Measurements from ENCODE around the gene WDR33. TPM values are rescaled to one million over a fixed set of nuclear protein-coding genes. Genes with fewer than 3 reads are reported as not detected.

Gene WDR33
- total and polyA plus RNA-seq, 9 of the 15 experiments (the other 6 are each of a cell fraction or from before 2014, with no cell fraction given) = 24.2 to 57.4 (median 38.4) TPM

GRCh38 chr2:127701651-127702394 is 109.1 kb downstream of the WDR33 start (continued):
- 0 out of 2 replicates have a peak, but pooled peaks have one; percentile 15 for TF ChIP-seq RREB1 (CRISPR knock-in tag; IDR thresholded peaks at IDR 0.05)
- TF ChIP-seq CTCF (IDR thresholded peaks at IDR 0.05 in 2 of 3, conservative IDR thresholded peaks at IDR 0.05 in 1 of 3; ENCODE audit: insufficient read depth in 2 of 3, low read depth in 1 of 3, low read length in 3 of 3) = peak; percentile 9 to 63 (median 21); a peak in 3 of 6 replicates
- TF ChIP-seq SIN3A (IDR thresholded peaks at IDR 0.05; ENCODE audit: borderline replicate concordance in 2 of 2, control insufficient read depth in 1 of 2, low read depth in 2 of 2, low read length in 2 of 2) = peak in 1 of 2 experiments; percentile 15; a peak in 1 of 4 replicates
- TF ChIP-seq GABPA (tag; conservative IDR thresholded peaks at IDR 0.05; ENCODE audit: low read depth) = peak; percentile 81
- TF ChIP-seq STAT6 (CRISPR knock-in tag; IDR thresholded peaks at IDR 0.05) = 0 out of 2 replicates have a peak, but pooled peaks have one; percentile 32
- no peak for TF ChIP-seq SNIP1 (IDR thresholded peaks at IDR 0.05; ENCODE audit: low read depth)
- no peak for TF ChIP-seq RBM25 (IDR thresholded peaks at IDR 0.05; ENCODE audit: low read depth, low read length, severe bottlenecking)
- TF ChIP-seq ZFP36 (IDR thresholded peaks at IDR 0.05; ENCODE audit: low read depth, low read length, partially characterized antibody) = peak; percentile 42
- peak; percentile 49; the same call in 1 of the 2 replicates for TF ChIP-seq ZBTB1 (CRISPR knock-in tag; IDR thresholded peaks at IDR 0.05; ENCODE audit: borderline replicate concordance, low read depth)
- TF ChIP-seq MAX (CRISPR knock-in tag; IDR thresholded peaks at IDR 0.05) = peak; percentile 81
- TF ChIP-seq YY1 (IDR thresholded peaks at IDR 0.05; ENCODE audit: borderline replicate concordance in 1 of 3, control insufficient read depth in 1 of 3, extremely low read depth in 1 of 3, insufficient read depth in 3 of 3, insufficient read length in 1 of 3, insufficient replicate concordance in 2 of 3, low read depth in 1 of 3, low read length in 2 of 3) = peak in 2 of 3 experiments; percentile 40 to 46
- 0 out of 4 replicates have a peak, but pooled peaks of 1 of the 2 experiments have one; percentile 27 for TF ChIP-seq MAZ (CRISPR knock-in tag; conservative IDR thresholded peaks at IDR 0.05 in 1 of 2, IDR thresholded peaks at IDR 0.05 in 1 of 2)
